ENCODE results near the gene LRFN2. TPM values are rescaled to one million over a fixed set of nuclear protein-coding genes. Genes with fewer than 3 reads are reported as not detected.

LRFN2 gene
- total RNA-seq, 1 experiment from 2014 or later: not detected

DNA sequence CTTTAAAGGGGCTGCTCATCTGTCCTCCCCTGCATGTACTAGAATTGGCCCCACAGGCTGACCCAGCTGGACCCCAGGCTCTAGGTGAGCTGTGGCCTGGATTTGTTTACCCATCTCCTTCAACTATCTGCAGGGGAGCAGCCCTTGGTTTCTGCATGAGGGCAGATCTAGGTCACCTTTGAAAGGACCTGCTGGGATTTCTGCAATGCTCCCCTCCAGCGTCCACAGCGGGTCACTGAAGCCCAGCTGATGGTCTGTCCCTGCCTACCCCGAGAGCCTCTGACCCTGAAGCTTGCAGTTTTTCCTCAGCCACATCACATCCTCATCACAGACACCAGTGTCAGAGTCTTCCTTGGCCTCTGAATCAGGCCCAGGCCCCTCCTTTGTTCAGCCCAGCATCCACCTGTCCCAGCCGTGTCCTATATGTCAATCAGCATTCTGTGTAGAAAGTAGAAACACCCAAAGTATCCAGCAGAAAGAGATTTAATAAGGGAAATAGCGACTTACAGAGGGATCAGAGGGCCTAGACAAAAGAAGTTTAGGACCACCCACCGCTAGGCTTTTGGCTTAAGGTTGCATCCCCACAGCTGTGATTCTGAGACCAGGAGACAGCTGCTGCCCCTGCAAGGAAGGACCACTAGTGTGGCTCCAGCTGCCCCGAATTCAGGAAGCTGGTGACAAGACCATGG, 243.1 kb downstream of the LRFN2 start:
- H3K4me3 ChIP-seq: no peak overlapping the region
- no peaks in the 10 kb centered on the region for H3K4me1 ChIP-seq (replicated peaks)
- H3K27me3 ChIP-seq (replicated peaks): no peaks in the 10 kb centered on the region
- no peaks in the 10 kb centered on the region for H3K36me3 ChIP-seq
- DNase-seq (ENCODE audit: low read depth in 1 of 2, low spot score in 2 of 2): peak in 1 of 2 experiments; percentile 20
- H3K27ac ChIP-seq: no peak overlapping the region
- no peaks in the 10 kb centered on the region for H3K9me3 ChIP-seq (replicated peaks)

DNA sequence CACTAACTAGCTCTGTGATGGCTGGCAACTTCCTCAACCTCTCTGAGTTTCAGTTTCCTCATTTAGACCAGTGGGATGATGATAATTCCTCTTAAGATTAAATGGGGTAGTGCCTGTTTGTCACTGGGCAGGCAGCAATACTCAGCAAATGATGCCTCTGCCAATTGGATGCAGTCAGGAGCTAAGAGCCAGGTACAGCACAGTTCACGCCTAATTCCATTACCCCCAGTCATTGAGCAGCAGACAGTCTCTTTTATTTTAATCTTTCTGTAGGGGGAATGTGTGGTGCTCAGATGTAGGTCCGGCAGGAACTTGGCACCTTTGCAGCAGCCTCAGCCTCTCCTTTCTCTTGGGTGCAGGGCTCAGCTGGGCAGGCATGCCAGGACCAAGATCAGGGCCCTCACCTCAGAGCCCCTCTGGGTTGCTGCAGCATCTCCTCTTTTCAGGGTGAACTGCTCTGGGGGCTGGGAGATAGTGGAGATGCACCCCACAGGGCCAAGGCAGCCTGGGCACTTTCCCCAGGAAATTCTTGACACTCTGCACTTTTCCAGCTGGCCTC, 243.8 kb downstream of the LRFN2 start:
- no peaks in the 10 kb centered on the region for H3K27me3 ChIP-seq (replicated peaks)
- no peak overlapping the region for H3K4me3 ChIP-seq
- H3K9me3 ChIP-seq (replicated peaks): no peaks in the 10 kb centered on the region
- H3K36me3 ChIP-seq: no peaks in the 10 kb centered on the region
- peak in 1 of 2 experiments; percentile 25 for DNase-seq (ENCODE audit: low read depth in 1 of 2, low spot score in 2 of 2)
- no peak overlapping the region for H3K27ac ChIP-seq
- no peaks in the 10 kb centered on the region for H3K4me1 ChIP-seq (replicated peaks)

DNA sequence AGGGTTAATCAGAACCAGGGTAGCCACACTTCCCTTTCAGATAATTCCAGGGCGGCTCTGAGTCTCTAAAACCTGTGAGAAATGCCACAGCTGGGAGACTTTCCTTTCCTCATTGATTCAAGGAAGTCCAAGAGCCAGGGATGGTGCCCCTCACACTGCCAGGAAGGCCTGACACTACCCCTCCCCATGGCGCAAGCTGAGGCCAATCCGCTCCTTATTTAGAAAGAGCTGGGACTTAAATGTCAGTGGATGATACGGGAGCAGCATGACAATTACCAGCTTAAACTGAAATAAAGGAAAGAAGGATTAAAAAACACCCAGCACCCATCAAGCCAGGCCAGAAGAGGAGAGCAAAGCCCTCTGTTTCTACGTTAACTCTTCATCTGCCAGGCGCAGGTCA, 244.4 kb downstream of the LRFN2 start:
- H3K9me3 ChIP-seq (replicated peaks): no peaks in the 10 kb centered on the region
- no peaks in the 10 kb centered on the region for H3K27me3 ChIP-seq (replicated peaks)
- H3K4me3 ChIP-seq: no peak overlapping the region
- no peaks in the 10 kb centered on the region for H3K36me3 ChIP-seq
- DNase-seq (ENCODE audit: low read depth in 1 of 2, low spot score in 2 of 2): peak in 1 of 2 experiments; percentile 16
- H3K4me1 ChIP-seq (replicated peaks): no peaks in the 10 kb centered on the region
- H3K27ac ChIP-seq: no peak overlapping the region

DNA sequence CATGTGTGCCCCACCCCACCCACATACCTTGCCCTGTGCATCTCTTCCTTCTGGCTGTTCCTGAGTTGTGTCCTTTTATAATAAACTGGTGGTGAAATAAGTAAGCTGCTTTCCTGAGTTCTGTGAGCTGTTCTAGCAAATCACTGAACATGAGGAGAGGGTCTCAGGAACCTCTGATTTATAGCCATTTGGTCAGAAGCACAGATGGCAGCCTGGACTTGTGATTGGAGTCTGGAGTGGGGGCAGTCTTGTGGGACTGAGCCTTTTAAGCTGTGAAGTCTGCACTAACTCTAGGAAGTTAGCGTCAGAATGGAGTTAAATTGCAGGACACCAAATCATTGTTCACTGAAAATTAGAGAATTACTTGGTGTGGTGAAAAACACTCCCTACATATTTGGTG, 245.4 kb downstream of the LRFN2 start:
- Histone ChIP-seq H3K9me3 (replicated peaks) (no peaks in the 10 kb centered on the region), H3K4me3 (no peak overlapping the region), H3K27me3 (replicated peaks) (no peaks in the 10 kb centered on the region), H3K27ac (no peak overlapping the region), H3K4me1 (replicated peaks) (no peaks in the 10 kb centered on the region), H3K36me3 (no peaks in the 10 kb centered on the region)
- DNase-seq (ENCODE audit: low read depth in 1 of 2, low spot score in 2 of 2): peak in 1 of 2 experiments; percentile 7
